ENCODE results near the gene TEKT2. TPM values are rescaled to one million over a fixed set of nuclear protein-coding genes. Genes with fewer than 3 reads are reported as not detected.

The TEKT2 gene, protein sequence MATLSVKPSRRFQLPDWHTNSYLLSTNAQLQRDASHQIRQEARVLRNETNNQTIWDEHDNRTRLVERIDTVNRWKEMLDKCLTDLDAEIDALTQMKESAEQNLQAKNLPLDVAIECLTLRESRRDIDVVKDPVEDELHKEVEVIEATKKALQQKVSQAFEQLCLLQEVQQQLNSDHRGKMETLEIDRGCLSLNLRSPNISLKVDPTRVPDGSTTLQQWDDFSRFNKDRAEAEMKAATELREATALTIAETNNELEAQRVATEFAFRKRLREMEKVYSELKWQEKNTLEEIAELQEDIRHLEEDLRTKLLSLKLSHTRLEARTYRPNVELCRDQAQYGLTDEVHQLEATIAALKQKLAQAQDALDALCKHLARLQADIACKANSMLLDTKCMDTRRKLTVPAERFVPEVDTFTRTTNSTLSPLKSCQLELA
- total RNA-seq = 2.6 to 3.6 TPM (median 3.2 TPM) in 3 replicates

GRCh38 chr1:36083635-36084496 is at the start of gene TEKT2:
TEKT2 (plus strand) TSS chr1:36084094; CDS start chr1:36084922, 828 bp downstream.
- peak; percentile 63 to 73 for DNase-seq (ENCODE audit: low spot score in 2 of 2, unreplicated experiment in 2 of 2)
- Mint-ChIP-seq H3K36me3 (no peaks in the 10 kb centered on the region), H3K27me3 (ENCODE audit: low read depth) (peaks cover 4% of the 10 kb centered on the region), H3K4me1 (peaks cover 7% of the 10 kb centered on the region), H3K4me3 (peak within 1 kb of the TSS; percentile 69), H3K27ac (peak within 1 kb of the TSS; percentile 21), H3K9me3 (no peaks in the 10 kb centered on the region)
- TF ChIP-seq, protein P1, sequence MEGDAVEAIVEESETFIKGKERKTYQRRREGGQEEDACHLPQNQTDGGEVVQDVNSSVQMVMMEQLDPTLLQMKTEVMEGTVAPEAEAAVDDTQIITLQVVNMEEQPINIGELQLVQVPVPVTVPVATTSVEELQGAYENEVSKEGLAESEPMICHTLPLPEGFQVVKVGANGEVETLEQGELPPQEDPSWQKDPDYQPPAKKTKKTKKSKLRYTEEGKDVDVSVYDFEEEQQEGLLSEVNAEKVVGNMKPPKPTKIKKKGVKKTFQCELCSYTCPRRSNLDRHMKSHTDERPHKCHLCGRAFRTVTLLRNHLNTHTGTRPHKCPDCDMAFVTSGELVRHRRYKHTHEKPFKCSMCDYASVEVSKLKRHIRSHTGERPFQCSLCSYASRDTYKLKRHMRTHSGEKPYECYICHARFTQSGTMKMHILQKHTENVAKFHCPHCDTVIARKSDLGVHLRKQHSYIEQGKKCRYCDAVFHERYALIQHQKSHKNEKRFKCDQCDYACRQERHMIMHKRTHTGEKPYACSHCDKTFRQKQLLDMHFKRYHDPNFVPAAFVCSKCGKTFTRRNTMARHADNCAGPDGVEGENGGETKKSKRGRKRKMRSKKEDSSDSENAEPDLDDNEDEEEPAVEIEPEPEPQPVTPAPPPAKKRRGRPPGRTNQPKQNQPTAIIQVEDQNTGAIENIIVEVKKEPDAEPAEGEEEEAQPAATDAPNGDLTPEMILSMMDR (IDR thresholded peaks at IDR 0.05; ENCODE audit: unreplicated experiment) = no peak

DNA sequence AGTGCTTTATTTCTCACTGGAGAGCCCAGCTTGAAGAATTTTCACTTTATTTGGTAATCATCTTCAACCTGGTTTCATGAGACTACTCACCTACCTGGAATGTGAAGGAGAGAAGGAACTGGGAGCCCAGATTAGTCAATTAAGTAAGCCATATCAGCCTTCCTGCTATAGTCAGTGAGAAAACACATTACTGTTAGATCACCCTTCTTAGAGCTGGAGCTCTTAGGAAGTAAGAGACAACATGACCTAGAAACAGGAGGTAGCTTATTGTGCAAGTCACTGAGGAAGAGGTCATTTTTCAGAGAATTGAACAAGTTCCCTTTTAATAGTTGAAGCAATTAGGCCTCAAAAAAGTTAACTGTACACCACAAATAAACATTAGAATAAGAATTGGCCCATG is 49.2 kb upstream of the TEKT2 start:
- TF ChIP-seq, protein P1 (IDR thresholded peaks at IDR 0.05; ENCODE audit: unreplicated experiment) = no peak
- DNase-seq (ENCODE audit: low spot score in 2 of 2, unreplicated experiment in 2 of 2) = no peak
- Mint-ChIP-seq H3K4me3 (no peak overlapping the region), H3K27me3 (ENCODE audit: low read depth) (no peaks in the 10 kb centered on the region), H3K4me1 (no peaks in the 10 kb centered on the region), H3K36me3 (peaks cover 46% of the 10 kb centered on the region), H3K27ac (no peak overlapping the region), H3K9me3 (peaks cover 9% of the 10 kb centered on the region)

- TF ChIP-seq, protein P1 (IDR thresholded peaks at IDR 0.05; ENCODE audit: unreplicated experiment) = no peak
- H3K27ac Mint-ChIP-seq = no peak overlapping the region
- DNase-seq (ENCODE audit: low spot score in 2 of 2, unreplicated experiment in 2 of 2) = no peak
- peaks cover 44% of the 10 kb centered on the region for H3K36me3 Mint-ChIP-seq
- H3K9me3 Mint-ChIP-seq = peaks cover 9% of the 10 kb centered on the region
- no peaks in the 10 kb centered on the region for H3K27me3 Mint-ChIP-seq (ENCODE audit: low read depth)
- H3K4me3 Mint-ChIP-seq = no peak overlapping the region
- no peaks in the 10 kb centered on the region for H3K4me1 Mint-ChIP-seq
Measured at GRCh38 chr1:36035154-36035553, 48.7 kb upstream of the TEKT2 start.

GRCh38 chr1:36040238-36040637 is 43.7 kb upstream of the TEKT2 start:
- TF ChIP-seq, protein P1 (IDR thresholded peaks at IDR 0.05; ENCODE audit: unreplicated experiment) = no peak
- Mint-ChIP-seq H3K27me3 (ENCODE audit: low read depth) (no peaks in the 10 kb centered on the region), H3K4me3 (no peak overlapping the region), H3K9me3 (no peaks in the 10 kb centered on the region), H3K27ac (no peak overlapping the region), H3K4me1 (no peaks in the 10 kb centered on the region), H3K36me3 (peaks cover 26% of the 10 kb centered on the region)
- no peak for DNase-seq (ENCODE audit: low spot score in 2 of 2, unreplicated experiment in 2 of 2)

GRCh38 chr1:36051821-36052220 is 32.1 kb upstream of the TEKT2 start:
- Mint-ChIP-seq H3K27ac (no peak overlapping the region), H3K4me1 (no peaks in the 10 kb centered on the region)

More at GRCh38 chr1:36051821-36052220, 32.1 kb upstream of the TEKT2 start:
- peaks cover 6% of the 10 kb centered on the region for H3K9me3 Mint-ChIP-seq
- peaks cover 45% of the 10 kb centered on the region for H3K36me3 Mint-ChIP-seq
- no peak for DNase-seq (ENCODE audit: low spot score in 2 of 2, unreplicated experiment in 2 of 2)
- no peaks in the 10 kb centered on the region for H3K27me3 Mint-ChIP-seq (ENCODE audit: low read depth)
- H3K4me3 Mint-ChIP-seq = no peak overlapping the region
- TF ChIP-seq, protein P1 (IDR thresholded peaks at IDR 0.05; ENCODE audit: unreplicated experiment) = no peak
